HepG2 (cell line): Measurements from ENCODE around the gene HDAC10. TPM values are rescaled to one million over a fixed set of nuclear protein-coding genes. Genes with fewer than 3 reads are reported as not detected.

ENCODE experiments used
- BRCA1 ChIP-seq: sonication (generic); formaldehyde crosslinking; IDR thresholded peaks from 2 replicates; pipeline ENCODE4 v1.4.0; 2020; ENCODE audit warnings: missing genetic modification reagents
- E2F1 ChIP-seq: sonication (generic); formaldehyde crosslinking; IDR thresholded peaks from 2 replicates; pipeline ENCODE4 v1.5.0; 2020; ENCODE audit warnings: missing genetic modification reagents
- FLYWCH1 ChIP-seq: sonication (generic); formaldehyde crosslinking; IDR thresholded peaks from 2 replicates; pipeline ENCODE4 v1.8.1; 2023; ENCODE audit warnings: mild to moderate bottlenecking, missing genetic modification reagents
- HIC2 ChIP-seq: sonication (generic); formaldehyde crosslinking; IDR thresholded peaks from 2 replicates; pipeline ENCODE4 v1.9.0; 2022; ENCODE audit warnings: low read depth, missing genetic modification reagents
- KIAA2018 ChIP-seq: sonication (generic); formaldehyde crosslinking; IDR thresholded peaks from 2 replicates; pipeline ENCODE4 v1.5.0; 2020; ENCODE audit warnings: mild to moderate bottlenecking, missing genetic modification reagents, borderline replicate concordance
- PHF20 ChIP-seq: sonication (generic); formaldehyde crosslinking; IDR thresholded peaks from 2 replicates; pipeline ENCODE4 v1.5.0; 2020; ENCODE audit warnings: mild to moderate bottlenecking, missing genetic modification reagents
- SRF ChIP-seq: IDR thresholded peaks from 2 replicates; pipeline ENCODE4 v1.6.1; 2011; ENCODE audit warnings: mild to moderate bottlenecking, low read depth, low read length, moderate library complexity
- TOE1 ChIP-seq: sonication (generic); formaldehyde crosslinking; IDR thresholded peaks from 2 replicates; pipeline ENCODE4 v1.4.0; 2020; ENCODE audit warnings: mild to moderate bottlenecking, missing genetic modification reagents
- USF2 ChIP-seq, 2 experiments: sonication (generic) in 1 of 2; formaldehyde crosslinking in 1 of 2; IDR thresholded peaks; 2 replicates each; pipeline versions ENCODE4 v1.5.1 to v1.6.1; 2011 to 2020; ENCODE audit warnings: borderline replicate concordance in 1 of 2, low read depth in 1 of 2, low read length in 1 of 2, mild to moderate bottlenecking in 1 of 2, missing genetic modification reagents in 1 of 2, moderate library complexity in 1 of 2
- ZNF574 ChIP-seq: sonication (generic); formaldehyde crosslinking; IDR thresholded peaks from 2 replicates; pipeline ENCODE4 v1.4.0; 2020; ENCODE audit warnings: missing genetic modification reagents
- ZNF761 ChIP-seq: sonication (generic); formaldehyde crosslinking; conservative IDR thresholded peaks from 2 replicates; pipeline ENCODE4 v1.4.0; 2020; ENCODE audit warnings: mild to moderate bottlenecking, missing genetic modification reagents
- polyA plus RNA-seq, 8 experiments: library from polyadenylated mRNA; depleted of rRNA in 3 of 8; stranded (reverse) in 7 of 8; unstranded in 1 of 8; fragments of >200 nt; fragmentation: Illumina TruSeq in 4 of 8; extraction: Trizol in 4 of 8; gene quantifications; 2 replicates each; pipeline versions ENCODE4 v1.2.1 to v1.2.3, GENCODE V29; 2011 to 2016; ENCODE audit warnings: low read depth in 4 of 8, missing spikeins in 1 of 8, mixed read lengths in 1 of 8; ENCODE audit not compliant: insufficient read depth in 1 of 8
- total RNA-seq, 5 experiments: library from RNA; depleted of rRNA; stranded (reverse); fragments of >200 nt; fragmentation: Illumina TruSeq; extraction: Trizol; gene quantifications; 2 replicates each; pipeline ENCODE4 v1.2.3, GENCODE V29; 2016; ENCODE audit warnings: low read depth in 1 of 5

Gene HDAC10
- total and polyA plus RNA-seq, 2 of the 13 experiments (the other 11 are each of a cell fraction or from before 2014, with no cell fraction given), result 13.9 to 14.9 TPM

- TF ChIP-seq USF2 (IDR thresholded peaks at IDR 0.05; ENCODE audit: low read depth, low read length), result no peak
- no peak for TF ChIP-seq USF2 (CRISPR knock-in tag; IDR thresholded peaks at IDR 0.05; ENCODE audit: borderline replicate concordance)
- no peak for TF ChIP-seq BRCA1 (CRISPR knock-in tag)
- TF ChIP-seq HIC2 (CRISPR knock-in tag), result no peak
- no peak for TF ChIP-seq ZNF574 (CRISPR knock-in tag)
- TF ChIP-seq KIAA2018 (CRISPR knock-in tag), result no peak
- TF ChIP-seq E2F1 (CRISPR knock-in tag), result no peak
- no peak for TF ChIP-seq FLYWCH1 (CRISPR knock-in tag)
- no peak for TF ChIP-seq TOE1
- no peak for TF ChIP-seq ZNF761 (CRISPR knock-in tag)
- 0 out of 2 replicates have a peak, but pooled peaks have one; percentile 16 for TF ChIP-seq PHF20 (CRISPR knock-in tag)
- TF ChIP-seq SRF, result no peak
Observed at GRCh38 chr22:50260801-50261614, 9.9 kb upstream of the HDAC10 start (continued).
